GM19452 (cell line): ENCODE data around the gene ST8SIA1.

ENCODE experiments used
- ATAC-seq: cut with Tn5 transposase; IDR thresholded peaks from one replicate; pipeline ENCODE4 v1.9.1; 2021; ENCODE audit not compliant: unreplicated experiment

Gene ST8SIA1

DNA sequence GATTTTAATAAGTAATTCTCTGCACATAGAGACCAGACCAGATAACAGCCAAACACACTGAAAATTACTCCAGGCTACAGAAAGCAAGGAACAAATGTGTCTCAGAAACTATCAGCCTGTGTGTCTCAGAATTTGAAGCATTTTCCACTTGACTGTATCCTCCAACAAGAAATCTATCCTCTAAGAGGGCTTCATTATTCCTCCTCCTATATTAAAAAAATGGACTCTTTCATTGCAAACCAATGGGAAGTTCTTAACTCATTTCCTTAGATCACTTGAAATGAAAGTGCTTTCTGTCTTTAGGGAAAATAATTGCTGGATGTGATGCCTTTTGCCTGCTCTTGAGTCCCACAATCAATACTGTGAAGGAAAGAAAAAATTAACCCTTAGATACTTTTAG is 2.3 kb downstream of the ST8SIA1 start:
- no peak for ATAC-seq

DNA sequence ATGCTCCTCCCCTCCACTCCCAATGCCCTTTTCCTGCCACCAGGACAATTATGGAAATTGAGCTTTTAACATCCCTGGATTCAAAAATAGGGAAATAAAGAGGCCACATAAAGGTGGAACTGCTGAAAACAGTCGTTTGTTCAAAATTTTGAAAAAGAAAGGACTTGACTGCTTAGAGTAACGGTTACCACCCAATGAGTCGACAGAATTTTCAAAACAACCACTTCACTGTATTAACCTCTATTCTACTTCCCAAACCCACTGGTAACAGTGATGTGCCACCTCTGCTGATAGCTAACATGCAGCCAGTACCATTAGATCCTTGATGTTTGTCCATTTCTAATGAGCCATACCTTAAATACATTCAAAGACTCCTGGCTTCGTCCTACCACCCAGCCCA is 4.9 kb downstream of the ST8SIA1 start:
- no peak for ATAC-seq

DNA sequence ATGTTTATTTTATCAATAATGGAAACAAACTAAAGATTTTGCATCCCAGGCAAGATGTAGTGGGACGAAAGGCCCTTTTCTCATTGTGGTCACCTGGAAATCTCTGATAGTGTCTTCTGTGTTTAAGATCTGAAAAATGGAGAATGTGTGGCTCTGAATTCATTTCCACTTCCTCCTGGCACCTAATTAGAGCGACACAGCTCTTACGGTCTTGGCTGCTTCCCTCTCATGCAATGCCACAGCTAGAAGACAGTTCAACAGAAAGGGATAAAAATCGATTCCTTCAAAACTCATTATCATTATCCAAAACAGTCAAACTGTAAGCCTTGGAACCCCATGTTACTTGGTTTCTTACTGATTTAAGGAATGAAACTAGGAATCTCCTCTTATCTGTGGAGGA is 9.3 kb downstream of the ST8SIA1 start:
- no peak for ATAC-seq

DNA sequence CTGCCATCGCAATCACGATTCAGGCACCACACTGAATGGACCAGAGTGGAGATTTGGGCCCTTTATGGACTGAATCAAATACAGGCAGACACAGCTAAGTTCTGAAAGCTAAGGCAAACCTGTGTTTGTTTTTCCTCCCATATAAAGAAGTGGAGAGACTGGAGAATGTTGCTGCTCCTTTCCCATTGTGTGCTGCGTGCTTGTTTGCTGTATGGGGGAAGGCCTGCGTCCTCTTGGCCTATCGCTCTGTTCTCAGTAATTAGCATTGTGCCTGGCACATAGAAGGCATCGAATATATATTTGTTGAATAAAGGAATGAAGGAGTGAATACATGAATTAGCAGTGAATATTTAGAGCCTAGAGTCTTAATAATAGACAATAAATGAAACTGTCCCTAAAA is 12.4 kb downstream of the ST8SIA1 start:
- no peak for ATAC-seq

DNA sequence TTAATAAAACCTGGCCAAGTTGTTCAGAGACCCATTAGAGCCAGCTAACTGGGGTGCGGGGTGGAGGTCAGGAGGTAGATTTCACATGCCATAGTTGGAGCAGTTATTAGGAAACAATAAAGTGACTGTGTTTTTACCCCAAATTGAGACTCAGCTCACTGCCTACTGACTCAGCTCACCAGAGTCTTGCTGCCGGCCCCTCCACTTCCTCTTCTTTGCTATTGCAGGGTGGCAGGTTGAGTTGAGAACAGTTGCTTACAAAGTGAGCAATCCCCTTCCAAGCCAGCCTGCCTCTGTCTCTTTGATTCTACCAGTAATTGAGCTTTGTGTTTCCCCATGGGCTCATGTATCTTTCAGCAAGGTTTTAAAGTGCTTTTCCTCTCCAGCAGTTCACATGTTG is 12.9 kb downstream of the ST8SIA1 start:
- no peak for ATAC-seq

DNA sequence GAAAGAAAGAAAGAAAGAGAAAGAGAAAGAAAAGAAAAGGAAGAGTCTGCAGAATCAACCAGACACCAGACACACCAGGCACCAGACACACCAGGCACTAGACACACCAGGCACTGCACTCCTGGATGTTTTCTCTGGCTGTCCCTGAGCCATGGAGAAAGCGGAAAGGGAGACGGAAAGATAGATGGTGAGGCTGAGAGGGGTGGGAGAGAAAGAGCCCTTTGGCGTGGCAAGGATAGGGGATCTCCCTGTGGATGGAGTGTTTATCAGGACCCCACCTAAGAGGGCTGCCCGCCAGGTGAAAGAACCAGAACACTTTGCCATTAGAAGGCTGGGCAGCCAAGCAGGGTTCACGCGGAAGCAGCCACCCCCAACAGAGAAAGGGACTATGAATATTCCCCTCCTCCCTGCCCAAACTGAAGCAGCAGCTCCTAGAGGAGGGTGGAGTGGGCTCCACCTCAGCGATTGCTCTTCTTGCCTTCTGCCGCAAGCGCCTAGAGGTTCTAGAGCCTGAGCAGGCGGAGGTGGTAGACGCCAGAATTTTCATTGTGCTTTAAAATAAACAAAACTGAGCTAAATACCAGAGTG is 13.4 kb downstream of the ST8SIA1 start:
- no peak for ATAC-seq

DNA sequence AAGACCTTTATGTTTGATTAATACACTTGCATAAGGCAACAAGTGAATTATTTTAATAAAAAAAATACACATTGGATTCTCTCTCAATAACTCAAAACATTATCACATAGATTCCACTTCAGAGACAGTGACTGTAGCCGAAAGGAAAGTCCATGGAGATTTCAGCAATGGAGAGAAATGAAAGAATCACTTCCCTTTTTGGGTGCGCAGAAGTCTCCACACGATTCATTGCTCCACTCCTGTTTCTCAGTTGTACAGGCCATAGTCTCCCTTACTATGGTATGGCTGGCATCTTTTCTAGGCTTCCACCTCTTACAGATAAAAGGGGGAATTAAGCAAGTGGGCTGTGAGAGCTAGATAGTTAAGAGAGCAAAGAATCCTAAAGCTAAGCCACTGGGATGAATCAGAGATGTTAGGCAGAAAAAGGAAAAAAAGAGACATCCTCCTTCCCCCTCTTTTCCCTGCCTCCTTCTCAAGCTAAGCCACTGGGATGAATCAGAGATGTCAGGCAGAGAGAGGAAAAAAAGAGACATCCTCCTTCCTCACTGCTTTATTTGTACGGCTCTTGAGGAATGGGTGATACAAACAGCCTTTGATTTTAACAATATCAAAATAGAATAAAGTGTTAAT is 16.3 kb downstream of the ST8SIA1 start:
- no peak for ATAC-seq

DNA sequence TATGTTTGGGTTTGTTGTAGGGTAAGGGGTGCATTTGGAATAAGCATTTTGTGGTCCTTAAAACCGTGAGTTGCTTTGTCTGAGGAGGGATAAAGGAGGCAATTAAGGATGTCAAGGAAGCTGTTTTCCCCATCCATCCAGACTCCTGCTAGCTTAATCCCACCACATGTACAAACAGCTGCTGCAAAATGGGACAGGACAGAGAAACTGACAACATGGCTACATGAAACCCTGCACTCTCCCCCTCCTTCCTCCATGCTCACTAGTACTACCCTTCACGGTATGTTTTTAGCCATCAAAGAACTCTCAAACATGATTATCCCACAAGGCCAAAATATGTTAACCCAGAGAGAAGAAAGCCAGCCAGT is 20.6 kb downstream of the ST8SIA1 start:
- ATAC-seq = no peak

DNA sequence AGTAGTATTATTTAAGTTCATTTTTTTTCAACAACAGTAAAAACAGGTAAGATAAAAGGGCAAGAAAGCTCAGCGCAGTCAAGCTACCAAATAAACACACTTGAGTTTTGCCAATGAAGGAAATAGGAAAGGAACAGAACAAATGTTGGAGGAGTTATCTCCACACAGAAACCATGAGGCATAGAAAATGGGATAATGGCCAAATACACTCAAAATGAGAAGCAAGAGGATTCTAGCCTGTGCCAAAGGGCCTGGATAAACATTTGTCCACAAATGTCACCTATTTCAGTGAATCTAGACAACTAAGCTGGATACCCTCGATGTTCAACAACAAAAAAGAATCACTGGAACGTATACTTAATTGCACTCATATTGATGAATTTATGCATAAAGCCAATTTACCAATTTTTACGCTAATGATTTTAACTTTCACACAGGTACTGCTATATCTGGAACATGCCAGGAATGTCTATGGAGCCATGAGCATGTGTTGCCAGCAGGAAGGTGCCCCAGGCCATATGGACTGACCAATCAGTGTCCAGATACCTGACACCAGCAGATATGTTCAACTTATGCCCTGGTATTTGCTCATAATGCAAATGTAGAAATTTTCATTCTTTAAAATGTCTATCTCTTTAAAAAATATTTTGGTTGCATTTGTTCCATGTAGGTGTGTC is 21.1 kb downstream of the ST8SIA1 start:
- no peak for ATAC-seq

DNA sequence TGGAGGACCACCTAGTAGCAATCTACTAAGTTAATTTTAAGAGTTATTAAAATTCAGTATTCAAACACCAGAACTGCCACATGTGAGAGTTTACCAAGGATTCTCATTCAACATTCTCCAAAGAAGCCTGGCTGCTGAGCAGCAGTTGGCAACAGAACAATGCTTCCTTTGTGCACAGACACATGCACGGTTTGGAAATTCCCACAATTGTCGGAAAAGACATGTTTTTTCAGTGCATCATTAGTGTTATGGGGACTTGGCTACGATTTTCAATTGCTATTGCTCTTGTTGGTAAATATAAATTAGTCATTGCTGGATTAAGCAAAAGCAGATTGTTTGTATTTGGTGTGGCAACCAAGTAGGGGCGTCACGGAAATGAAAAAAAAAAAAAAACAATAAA is 22.2 kb downstream of the ST8SIA1 start:
- no peak for ATAC-seq

DNA sequence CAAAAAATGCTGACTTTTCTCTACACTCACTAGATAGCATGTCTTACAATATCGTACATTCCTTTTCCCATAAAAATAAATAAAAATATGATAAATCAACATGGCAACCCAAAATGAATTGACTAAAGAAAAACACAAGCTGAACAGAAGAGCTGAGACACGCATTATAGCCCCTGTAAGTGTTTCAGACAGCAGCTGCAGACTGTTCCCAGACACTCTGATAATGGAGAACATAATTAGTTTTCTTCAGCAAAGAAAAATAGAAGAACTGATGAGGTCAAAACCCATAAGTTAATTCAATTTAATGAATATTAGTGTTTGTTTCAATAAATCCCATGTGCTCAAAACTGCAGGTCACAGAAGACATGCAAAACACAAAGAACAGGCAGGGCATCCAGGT is 23.8 kb downstream of the ST8SIA1 start:
- ATAC-seq = no peak

DNA sequence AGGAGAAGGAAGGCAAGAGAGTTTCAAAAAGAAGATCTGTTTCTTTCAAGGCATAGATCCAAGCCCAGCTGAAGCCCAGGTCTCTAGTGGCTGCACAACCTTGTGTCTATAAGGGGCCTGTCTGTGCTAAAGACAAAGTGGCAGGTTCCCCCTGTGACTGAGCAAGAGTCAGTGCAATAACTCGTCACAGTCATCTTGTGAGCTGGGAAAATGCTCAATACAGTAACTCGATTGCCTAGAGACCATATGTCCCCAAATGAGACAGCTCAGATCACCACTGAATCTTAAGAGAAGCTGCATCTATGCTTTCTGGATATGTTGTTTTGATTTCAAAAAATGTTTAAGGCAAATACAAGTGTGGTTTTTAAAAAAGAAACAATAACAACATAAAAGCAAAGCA is 24.2 kb downstream of the ST8SIA1 start:
- ATAC-seq = no peak

DNA sequence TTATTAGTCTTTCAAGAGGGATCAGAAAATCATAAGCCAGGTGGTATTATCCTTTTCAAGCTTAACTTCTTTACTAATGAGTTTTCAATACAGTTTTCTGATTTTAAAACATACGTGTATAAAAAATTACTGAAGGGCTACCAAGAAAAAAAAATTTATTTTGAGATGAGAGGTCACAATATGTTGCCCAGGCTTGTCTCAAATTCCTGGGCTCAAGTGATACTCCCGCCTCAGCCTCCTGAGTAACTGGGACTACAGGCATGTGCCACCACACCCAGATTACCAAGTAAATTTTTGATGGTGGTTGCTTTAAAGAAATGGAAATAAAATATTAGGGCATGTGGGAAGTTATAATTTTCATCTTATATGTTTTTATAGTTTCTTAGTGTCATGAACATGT is 26.7 kb downstream of the ST8SIA1 start:
- no peak for ATAC-seq

DNA sequence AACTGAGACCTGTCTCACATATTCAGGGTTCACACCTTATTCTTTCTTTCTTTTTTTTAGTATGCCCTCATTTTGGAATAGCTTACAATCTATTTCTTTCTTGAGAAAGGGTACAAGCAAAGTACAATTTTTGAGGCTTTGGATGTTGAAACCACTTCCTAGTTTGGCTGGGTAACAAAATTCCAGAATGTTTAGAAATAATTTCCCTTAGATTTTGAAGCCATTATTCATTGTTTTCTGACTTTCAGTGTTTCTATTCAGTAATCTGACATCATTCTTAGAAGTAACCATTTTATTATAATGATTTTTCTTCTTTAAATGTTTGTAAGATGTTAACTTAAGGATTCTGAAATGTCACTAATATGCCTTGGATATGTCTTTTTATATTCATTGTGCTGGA is 28.2 kb downstream of the ST8SIA1 start:
- no peak for ATAC-seq

DNA sequence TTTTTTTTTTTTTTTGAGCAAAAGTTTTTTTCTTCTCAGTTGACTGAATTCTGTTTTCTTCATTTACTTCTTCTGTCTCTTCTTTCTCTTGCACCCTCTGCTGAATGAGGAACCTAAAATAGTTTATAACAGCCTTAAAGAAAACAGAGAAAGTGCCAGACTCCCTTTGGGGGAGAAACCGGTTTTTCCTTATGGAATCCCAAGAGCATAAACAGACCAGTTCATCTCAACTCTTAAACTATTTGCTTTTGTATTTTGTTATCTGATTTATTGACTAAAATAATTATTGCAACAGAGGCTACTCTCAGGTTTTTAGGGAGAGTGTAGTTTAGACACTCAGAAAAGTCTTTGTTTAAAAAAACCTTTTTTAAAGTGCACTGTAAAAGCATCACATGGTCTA is 30.2 kb downstream of the ST8SIA1 start:
- ATAC-seq = no peak

DNA sequence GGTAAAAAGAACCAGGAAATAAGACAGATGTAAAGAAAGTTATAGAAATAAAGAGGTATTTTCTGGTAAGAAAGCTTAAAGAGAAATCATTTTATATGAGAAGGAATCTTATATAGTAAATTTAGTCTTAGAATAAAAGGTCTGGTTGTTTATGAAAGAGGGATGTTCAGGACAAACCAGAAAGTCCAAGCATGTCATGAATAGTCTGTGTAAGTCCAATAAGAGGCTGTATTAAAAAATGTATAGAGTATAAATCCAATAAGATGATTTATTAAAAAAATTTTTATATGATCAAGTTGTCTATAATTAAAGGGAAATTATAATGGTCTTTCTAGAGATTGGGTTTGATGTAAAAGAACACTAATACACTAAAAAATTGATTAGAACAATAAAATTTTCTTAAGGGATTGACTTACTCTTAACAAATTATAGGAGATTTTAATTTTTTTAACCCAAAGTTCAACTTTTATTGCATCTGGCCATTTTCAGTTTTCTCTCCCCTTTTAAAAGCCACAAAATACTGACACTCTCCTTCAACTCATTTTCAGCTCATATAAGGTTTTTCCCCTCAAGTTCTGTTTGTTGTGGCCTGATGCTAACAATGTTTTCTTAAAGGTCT is 35.1 kb downstream of the ST8SIA1 start:
- no peak for ATAC-seq

DNA sequence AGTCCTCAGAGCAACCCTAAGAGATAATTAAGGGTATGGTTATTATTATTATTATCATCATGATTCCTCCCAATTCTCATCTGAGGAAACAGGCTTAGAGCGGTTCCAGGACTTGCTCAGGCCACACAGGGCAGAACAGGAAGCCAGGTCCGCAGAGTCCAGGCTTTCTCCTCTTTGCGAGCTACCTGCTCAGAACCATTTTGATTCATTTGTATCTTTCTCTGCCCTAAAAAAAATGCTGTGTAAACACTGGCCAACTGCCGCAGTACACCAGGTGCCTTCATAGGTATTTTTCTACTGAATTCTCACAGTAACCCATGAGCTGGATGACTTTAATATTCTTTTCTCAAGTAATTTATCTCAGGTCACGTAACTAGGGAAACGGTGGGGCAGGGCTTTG is 45.3 kb downstream of the ST8SIA1 start:
- no peak for ATAC-seq

DNA sequence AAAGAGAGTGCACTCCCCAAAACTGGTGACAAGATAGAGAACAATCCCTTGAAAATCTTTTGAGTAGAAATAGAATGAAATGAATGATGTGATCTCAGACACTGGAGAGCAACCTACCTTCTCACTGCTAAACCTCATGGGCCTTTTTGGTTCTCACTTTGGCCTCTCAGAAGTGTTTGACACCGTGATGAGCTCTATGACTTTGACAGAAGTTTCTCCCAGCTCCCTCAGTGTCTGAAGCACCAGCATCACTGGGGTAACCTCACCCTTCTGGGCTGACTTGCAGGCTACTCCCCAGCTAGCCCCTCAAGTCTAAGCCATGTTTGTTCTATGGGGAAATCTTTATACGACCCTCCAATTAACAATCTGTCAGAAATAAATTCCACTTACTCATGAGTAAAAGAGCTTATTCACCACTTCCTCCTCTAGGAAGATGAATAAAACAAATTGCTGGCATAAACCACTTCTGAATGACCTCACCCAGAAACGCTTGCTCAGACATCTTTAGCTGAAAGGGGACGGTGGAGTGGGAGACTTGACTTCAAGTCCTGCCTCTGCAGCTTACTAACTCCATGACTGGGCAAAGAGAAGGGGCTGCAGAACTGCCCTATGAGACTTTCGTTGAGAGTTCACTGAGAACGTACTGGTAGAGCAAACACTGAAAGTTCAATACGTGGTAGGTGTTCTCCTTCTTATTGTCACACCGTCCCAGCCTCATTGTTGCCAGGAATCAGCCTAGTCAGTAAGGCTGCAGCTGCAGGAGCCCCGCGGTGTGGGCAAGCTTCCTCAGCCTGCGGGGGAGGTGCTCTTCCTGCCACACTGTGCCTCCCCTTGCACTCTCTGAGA is 46.5 kb downstream of the ST8SIA1 start:
- no peak for ATAC-seq

DNA sequence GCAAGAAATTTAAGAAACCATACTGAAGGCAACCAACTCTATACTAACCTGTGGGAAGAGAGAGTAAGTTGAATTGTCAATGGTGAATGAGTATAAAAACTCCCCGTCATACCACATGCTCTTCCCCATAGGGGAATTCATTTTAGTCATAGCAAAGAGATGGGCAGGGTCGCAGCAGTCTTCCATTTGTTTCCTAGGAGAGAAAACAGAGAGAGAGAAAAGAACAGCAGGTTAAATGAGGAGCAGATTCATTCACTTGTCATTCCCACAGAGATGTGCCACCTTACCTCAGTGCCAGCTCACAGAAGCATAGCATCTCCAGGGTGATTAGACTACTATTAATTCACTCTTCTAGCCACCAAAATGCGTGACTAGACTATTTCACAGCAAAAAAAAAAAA is 47.4 kb downstream of the ST8SIA1 start:
- ATAC-seq = no peak

DNA sequence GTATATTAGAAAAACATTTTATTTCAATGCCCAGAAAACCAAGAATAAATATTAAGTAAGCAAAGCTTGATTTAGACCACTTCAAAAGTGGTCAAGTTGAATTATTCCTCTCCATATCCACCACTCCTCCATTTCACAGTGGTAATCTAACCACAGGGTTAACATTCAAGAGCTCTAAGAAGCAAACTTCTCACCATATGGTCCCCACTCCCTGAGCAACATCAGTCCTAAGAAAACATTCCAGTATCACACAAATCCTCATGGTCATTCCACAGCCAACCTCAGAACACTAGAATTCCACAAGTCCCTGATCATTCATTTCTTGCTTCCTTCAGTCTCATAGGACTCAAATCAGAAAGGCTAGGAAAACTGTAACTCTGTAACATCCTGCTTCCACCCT is 47.9 kb downstream of the ST8SIA1 start:
- no peak for ATAC-seq

DNA sequence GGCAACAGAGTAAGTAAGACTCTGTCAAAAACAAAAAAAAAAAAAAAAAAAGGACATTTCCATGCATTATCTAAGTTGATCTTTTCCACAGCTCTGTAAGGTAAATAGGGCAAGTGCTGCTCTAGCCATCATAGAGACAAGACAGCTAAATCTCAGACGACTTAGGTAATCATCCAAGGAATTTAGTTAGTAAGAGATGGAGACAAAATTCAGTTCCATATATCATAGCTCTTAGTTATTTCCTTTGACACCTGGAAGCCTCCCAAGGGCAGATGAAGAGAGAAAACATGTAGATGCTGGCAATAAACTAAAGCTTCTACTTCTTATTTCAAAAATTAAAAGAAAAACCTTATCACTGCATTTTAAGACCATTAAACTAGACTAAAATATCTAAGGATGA is 48.7 kb downstream of the ST8SIA1 start:
- ATAC-seq = no peak

DNA sequence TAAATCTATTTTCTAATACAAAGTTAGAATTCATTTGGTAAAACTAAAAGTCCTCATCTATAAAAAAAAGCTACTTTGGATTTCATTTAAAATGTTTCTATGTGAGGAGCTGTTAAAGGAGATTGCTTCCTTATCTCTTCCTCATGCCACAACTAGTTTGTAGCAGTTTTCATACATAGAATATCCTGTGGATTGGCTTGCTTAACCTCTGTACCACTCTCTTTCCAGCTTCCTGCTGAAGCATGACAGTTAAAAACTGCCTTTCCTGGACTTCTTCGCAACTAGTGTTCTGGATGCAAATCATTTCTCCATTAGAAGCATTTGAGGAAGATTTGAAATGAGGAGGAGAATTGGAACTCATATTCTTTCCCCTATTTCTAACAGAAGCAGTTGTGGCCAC is 49.6 kb downstream of the ST8SIA1 start:
- ATAC-seq = no peak
